ENCODE results near the gene SLC45A1.

Gene SLC45A1

DNA sequence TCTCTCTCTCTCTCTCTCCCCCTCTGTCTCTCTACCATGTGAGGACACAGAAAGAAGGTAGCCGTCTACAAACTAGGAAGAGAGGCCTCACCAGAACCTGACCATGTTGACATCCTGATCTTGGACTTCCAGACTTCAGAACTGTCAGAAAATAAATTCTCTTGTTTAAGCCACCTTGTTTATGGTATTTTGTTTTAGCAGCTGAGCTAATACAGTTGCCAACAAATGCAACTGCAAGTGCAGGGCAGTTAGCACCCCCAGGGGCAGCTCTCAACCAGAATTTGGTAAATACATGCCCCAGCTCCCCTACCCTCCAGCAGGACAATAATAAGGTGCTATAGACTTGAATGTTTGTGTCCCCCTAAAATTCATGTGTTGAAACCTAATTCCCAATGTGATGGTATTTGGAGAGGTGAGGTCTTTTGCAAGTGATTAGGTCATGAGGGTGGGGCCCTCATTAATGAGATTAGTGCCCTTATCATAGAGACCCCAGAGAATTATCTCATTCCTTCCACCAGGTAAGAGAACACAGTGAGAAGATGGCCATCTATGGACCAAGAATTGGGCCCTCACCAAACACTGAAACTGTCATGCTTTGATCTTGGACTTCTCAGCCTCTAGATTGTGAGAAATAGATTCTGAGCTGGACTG, 6.7 kb upstream of the SLC45A1 start:
- no peak for DNase-seq

DNA sequence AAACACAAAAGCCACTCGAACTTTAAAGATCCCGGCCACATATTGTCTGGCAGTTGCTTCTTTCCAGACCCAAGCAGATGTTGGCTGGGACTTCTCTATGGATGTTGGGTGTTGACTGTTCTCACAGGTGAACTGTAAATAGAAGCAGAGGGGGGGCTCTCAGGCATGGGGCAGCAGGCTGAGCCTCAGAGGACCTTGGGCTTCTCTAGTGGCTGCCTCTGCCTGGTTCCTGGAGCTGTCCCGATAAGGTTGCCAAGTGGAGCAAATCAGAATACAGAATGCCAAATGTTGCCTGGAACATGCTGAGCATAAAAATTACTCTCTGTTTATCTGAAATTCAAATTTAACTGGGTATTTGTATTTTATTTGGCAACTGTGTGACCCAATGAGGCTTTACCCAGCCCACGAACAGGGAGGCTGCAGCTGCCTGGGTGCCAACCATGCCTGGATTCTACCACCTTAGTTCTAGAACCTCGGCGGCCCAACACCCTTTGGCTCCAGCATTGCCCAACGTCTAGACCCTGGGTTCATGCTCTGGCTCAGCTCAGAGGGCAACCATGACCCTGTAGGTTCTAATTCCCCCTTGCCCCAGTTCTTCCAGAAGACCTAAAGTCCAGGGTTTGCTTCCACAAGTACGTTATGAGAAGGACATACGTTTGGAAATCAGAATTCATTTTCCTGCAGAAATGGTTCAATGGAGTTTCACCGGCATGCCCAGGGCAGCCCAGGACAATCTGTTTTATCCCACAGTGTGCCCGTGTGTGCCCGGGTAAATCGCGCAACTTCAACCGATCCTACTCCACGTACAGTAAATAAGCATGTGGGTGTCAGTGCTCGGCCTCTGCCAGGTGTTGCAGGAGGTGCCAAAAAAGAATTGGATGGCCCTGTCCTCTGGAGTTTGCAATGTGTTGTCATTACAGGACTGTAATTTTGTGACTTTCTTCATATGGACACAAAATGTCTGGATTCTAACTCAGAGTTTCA, 5.4 kb upstream of the SLC45A1 start:
- no peak for DNase-seq

GRCh38 chr1:8313231-8313630, 4.7 kb upstream of the SLC45A1 start:
- no peak for DNase-seq

DNA sequence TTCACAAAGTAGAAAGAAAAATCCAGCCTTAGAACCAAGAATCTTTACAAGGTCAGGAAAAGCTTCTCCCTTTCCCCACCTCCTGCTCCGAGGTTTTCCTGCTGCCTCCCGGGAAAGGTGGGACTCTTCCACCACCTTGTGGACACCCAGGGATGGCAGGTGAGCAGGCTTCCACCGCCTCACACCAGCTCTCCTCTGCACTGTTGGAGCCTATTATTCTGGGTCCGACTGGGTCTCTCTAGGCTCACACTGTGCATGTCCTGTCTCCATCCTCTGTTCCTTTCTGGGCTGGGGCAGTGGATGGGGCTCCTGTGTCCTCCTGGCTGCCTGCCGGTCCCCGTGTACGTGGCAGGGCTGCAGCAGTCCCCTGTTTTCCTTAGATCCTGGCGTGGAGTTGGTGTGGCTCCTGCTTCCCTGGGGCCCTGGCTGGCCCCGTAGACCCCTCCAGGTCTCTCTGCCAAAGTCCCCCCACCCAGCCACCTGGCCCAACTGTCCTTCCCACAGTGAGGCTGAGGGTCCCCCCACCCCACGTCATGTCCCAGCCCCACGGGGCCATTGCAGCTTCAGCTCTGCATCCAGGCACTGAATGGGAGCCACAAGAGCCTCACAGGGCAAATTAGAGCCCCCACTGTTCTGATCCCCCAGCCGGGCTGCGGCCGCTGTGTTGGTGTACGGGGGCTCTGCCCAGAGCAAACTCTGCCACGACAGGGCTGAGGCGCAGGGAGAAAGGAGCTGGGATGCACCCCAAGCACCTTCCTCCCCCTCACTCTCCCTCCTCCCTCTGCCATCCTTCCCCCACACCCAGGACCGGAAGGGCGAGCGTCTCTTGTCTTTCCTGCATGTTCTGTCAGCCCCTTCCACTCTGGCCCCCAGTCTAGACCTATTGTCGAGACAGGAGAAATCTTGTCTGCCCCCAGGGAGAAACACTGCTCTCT, 3.3 kb upstream of the SLC45A1 start:
- DNase-seq: peak; percentile 72

- DNase-seq: no peak
Measured at GRCh38 chr1:8315573-8316475, 2.1 kb upstream of the SLC45A1 start.

GRCh38 chr1:8318436-8318835, 522 bp downstream of the SLC45A1 start:
- no peak for DNase-seq

DNA sequence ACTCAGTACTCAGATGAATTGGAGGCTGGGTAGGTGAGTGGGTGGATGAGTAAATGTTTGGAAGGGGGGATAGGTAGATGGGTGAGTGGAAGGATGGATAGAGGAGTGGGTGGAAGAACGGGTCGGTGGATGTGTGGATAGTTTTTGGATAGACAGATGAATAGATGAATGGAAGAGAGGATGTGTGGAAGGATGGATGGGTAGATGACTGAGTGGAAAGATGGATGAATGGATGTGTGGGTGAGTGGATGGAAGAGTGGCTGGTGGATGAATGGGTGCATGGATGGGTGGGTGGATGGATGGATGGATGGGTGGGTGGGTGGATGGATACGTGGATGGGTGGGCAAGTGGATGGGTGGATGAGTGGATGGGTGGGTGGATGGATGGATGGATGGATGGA, 3.7 kb downstream of the SLC45A1 start:
- no peak for DNase-seq

DNA sequence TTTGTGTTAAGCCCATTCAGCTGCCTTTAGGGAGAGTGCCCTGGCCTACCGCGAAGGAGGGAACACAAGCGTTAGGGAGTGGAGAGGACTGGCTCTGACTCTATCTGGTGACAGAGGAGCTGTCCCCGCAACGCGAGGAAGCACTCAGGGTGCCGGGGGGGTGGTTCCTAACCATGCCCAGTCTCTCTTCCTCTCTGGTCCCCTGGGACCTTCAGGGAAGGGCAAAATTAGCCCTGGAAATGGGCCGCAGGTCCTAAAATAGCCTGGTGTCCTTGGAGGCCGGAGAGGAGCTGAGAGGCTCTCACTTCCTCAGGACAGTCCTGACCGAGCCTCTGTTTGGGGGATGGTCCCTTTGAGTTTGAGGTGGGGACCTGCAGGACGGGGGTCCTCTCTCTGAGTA, 5.8 kb downstream of the SLC45A1 start:
- no peak for DNase-seq

GRCh38 chr1:8324176-8324810, 6.4 kb downstream of the SLC45A1 start:
- no peak for DNase-seq

DNA sequence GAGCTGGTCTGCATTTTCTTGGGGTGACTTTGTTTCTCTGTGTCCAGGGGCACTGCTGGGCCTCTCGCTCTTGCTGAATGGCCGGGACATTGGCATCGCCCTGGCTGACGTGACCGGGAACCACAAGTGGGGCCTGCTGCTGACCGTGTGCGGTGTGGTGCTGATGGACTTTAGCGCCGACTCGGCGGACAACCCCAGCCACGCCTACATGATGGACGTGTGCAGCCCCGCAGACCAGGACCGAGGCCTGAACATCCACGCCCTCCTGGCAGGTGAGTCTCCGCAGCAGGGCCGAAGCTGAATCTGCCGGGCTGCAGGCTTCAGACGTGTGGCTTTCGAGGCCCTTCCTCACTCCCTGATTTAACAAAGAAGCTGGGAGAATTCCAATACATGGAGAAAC, 7.9 kb downstream of the SLC45A1 start:
- DNase-seq: no peak

- no peak for DNase-seq
Measured at GRCh38 chr1:8326265-8326664, 8.4 kb downstream of the SLC45A1 start.

DNA sequence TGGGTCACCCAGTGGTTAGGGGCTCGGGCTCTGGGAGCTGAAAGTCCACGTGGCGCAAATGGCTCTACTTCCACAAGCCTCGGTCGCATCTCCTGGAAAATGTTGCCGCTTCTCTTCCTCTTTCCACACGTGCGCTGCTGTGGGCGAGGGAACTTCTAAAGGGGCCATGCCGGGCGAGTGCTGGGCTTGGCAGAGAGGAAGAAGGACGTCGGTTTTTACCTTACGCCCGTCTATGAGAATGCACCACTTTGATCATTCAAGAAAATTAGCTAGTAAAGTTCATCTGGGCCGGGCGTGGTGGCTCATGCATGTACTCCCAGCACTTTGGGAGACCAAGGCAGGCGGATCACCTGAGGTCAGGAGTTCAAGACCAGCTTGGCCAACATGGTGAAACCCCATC, 10.4 kb downstream of the SLC45A1 start:
- no peak for DNase-seq

DNA sequence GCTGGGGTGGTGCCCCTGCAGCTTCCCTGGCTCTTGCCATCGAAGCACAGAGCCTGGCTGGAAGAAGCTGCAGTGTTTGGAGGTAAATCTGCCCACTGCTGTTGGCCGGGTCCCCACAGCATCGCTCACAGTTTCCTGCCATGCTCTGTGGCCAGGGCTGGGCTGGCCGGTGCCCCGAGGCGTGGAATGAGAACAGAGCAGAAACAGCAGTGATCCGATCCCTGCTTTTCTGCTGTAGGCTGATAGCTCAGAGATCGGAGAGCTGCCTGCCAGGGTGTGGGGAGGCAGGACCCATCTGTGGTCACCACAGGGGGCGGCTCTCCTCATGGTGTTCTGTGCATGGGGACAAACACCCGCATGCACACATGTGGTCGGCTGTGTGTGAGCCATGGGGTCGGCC, 11.5 kb downstream of the SLC45A1 start:
- DNase-seq: no peak

DNA sequence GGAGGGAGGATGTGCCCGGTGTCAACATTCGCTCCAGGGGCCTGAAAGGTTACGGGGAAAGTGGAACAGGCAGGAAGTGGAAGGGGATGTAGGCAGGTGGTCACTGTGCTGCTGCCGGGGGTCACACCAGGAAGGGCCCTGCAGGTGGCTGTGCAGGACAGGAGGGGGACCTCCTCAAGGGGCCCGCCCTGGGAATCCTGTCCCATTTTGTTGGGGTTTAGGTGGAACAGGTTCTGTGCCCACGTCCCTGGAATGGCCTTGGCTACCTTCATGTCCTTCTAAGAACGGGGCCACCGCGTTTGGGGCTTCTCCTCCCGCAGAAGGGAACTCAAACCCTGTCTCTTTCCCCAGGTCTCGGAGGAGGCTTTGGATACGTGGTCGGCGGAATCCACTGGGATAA, 11.9 kb downstream of the SLC45A1 start:
- no peak for DNase-seq

GRCh38 chr1:8330271-8331125, 12.6 kb downstream of the SLC45A1 start:
- no peak for DNase-seq

DNA sequence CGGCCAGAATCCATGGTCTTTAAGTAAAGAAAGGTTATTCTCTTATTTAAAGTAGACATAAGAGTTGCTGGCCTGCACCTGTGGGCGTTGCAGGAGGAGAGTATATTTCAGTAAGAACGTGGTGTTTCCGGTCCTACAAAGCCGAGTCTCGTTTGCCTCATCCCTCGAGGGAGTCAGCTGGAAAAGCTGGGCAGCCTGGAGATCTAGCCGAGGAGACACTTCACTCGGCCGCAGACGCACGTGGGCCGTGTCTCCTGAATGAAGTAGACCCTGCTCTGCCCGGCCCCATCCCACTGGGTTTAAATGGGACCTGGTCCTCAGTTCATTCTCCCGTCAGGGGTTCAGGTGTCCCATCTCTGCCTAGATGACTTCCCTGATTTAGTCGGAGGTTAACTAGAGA, 14.9 kb downstream of the SLC45A1 start:
- DNase-seq: no peak

DNA sequence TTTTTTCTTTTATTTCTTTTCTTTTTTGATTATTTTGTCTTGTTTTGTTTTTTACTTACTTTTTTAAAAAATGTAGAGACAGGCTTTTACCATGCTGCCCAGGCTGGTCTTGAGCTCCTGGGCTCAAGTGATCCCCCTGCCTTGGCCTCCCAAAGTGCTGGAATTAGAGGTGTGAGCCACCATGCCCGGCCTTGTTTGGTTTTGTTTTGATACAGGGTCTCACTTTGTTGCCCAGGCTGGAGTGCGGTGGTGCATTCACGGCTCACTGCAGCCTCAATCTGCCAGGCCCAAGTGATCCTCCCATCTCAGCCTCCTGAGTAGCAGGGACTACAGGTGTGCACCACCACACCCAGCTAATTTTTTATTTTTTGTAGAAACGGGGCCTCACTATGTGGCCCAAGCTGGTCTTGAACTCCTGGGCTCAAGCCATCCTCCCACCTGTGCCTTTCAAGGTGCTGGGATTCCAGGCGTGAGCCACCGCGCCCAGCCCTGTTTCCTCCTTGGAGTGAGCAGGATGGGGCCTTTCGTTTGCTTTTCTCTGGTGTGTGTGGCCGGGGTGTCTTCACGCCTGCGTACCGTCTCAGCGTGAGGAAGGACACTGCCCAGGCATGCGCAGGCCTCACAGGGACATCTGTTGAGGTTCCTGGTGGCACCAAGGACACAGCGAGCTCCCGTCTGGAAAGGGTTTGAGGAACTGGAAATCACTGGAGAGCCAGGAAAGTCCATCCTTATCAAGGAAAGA, 15.5 kb downstream of the SLC45A1 start:
- DNase-seq: no peak

- no peak for DNase-seq
Measured at GRCh38 chr1:8334106-8334851, 16.4 kb downstream of the SLC45A1 start.

- no peak for DNase-seq
Measured at GRCh38 chr1:8335246-8335645, 17.3 kb downstream of the SLC45A1 start.

Data from right kidney (tissue), 1 donor.